GM21723 (cell line): Measurements from ENCODE around the gene MAP4K2.
"Not testable (repeated sequence)": the region's sequence is repeated elsewhere in the genome, so short reads cannot be mapped to it uniquely, and the experiment has no call there.

ENCODE experiments used
- ATAC-seq: cut with Tn5 transposase; IDR thresholded peaks from one replicate; pipeline ENCODE4 v1.9.1; 2021; ENCODE audit warnings: mild to moderate bottlenecking, moderate library complexity; ENCODE audit not compliant: unreplicated experiment

Gene MAP4K2

GRCh38 chr11:64838600-64839334, 35.8 kb upstream of the MAP4K2 start:
- no peak for ATAC-seq

GRCh38 chr11:64837887-64838351, 34.9 kb upstream of the MAP4K2 start:
- no peak for ATAC-seq

- no peak for ATAC-seq
Measured at GRCh38 chr11:64836448-64837072, 33.5 kb upstream of the MAP4K2 start.

- no peak for ATAC-seq
Measured at GRCh38 chr11:64835616-64836447, 32.8 kb upstream of the MAP4K2 start.

- no peak for ATAC-seq
Measured at GRCh38 chr11:64834723-64835615, 32.0 kb upstream of the MAP4K2 start.

- ATAC-seq = no peak
Measured at GRCh38 chr11:64834031-64834722, 31.2 kb upstream of the MAP4K2 start.

- ATAC-seq = no peak
Measured at GRCh38 chr11:64833509-64833908, 30.5 kb upstream of the MAP4K2 start.

- no peak for ATAC-seq
Measured at GRCh38 chr11:64833198-64833502, 30.1 kb upstream of the MAP4K2 start.

- no peak for ATAC-seq
Measured at GRCh38 chr11:64832467-64833197, 29.6 kb upstream of the MAP4K2 start.

- ATAC-seq = no peak
Measured at GRCh38 chr11:64831411-64831891, 28.4 kb upstream of the MAP4K2 start.

- no peak for ATAC-seq
Measured at GRCh38 chr11:64829536-64830251, 26.7 kb upstream of the MAP4K2 start.

- no peak for ATAC-seq
Measured at GRCh38 chr11:64827451-64827839, 24.4 kb upstream of the MAP4K2 start.

GRCh38 chr11:64826578-64827450, 23.8 kb upstream of the MAP4K2 start:
- no peak for ATAC-seq

GRCh38 chr11:64826062-64826461, 23.0 kb upstream of the MAP4K2 start:
- ATAC-seq = no peak

GRCh38 chr11:64823568-64824119, 20.6 kb upstream of the MAP4K2 start:
- no peak for ATAC-seq

GRCh38 chr11:64817476-64817875, 14.5 kb upstream of the MAP4K2 start:
- no peak for ATAC-seq

- ATAC-seq = not testable (repeated sequence)
Measured at GRCh38 chr11:64815433-64815832, 12.4 kb upstream of the MAP4K2 start.
